Endothelial cell of umbilical vein (primary cell): Measurements from ENCODE around the gene TBCC. TPM values are rescaled to one million over a fixed set of nuclear protein-coding genes. Genes with fewer than 3 reads are reported as not detected.

Source experiments
- BruUV-seq: library from RNA; stranded (reverse); fragments of 400-500 nt; replicated peaks from 2 replicates; lab custom pipeline; 2021; lab: Mats Ljungman, UMichigan
- CTCF ChIA-PET: fragments of 300-600, 350-600 bp; sonication (Branson Sonifier 250); formaldehyde crosslinking; loops from one replicate; lab custom pipeline; 2021; ENCODE audit warnings: antibody characterized with exemption, inconsistent platforms; lab: Charles Lee
- POLR2A ChIA-PET: fragments of 300-600, 350-600 bp; sonication (Branson Sonifier 250); formaldehyde crosslinking; loops from one replicate; lab custom pipeline; 2021; ENCODE audit warnings: antibody characterized with exemption, inconsistent platforms; lab: Charles Lee
- DNase-seq: peaks from one replicate; pipeline ENCODE4 v3.0.0-alpha.2; 2011; ENCODE audit warnings: low read depth, low spot score
- FAIRE-seq: peaks from 2 replicates; lab custom pipeline; 2011; peaks lifted over from hg19 to GRCh38; lab: Jason Lieb, UNC
- H2AFZ ChIP-seq: 2 replicates; pipeline ENCODE4 v1.6.0; 2012; ENCODE audit warnings: low read depth, low read length, control low read depth, inconsistent platforms
- H3K27ac ChIP-seq: 2 replicates; pipeline ENCODE4 v1.5.1; 2011; ENCODE audit warnings: low read depth, mild to moderate bottlenecking, control low read depth, low read length, moderate library complexity; ENCODE audit not compliant: insufficient read depth
- H3K27me3 ChIP-seq, 2 experiments: 2 replicates each; pipeline versions ENCODE4 v1.6.0 to v1.6.1; 2011; ENCODE audit warnings: low read length in 2 of 2, mixed read lengths in 1 of 2; ENCODE audit not compliant: control insufficient read depth in 2 of 2, insufficient read depth in 2 of 2
- H3K36me3 ChIP-seq, 2 experiments: 2 replicates in 1 of 2; 3 replicates in 1 of 2; pipeline ENCODE4 v1.5.1; 2011; ENCODE audit warnings: low read length in 2 of 2, mild to moderate bottlenecking in 1 of 2, moderate library complexity in 1 of 2; ENCODE audit not compliant: control insufficient read depth in 2 of 2, insufficient read depth in 2 of 2; ENCODE audit errors: extremely low read depth in 1 of 2
- H3K4me1 ChIP-seq: 3 replicates; pipeline ENCODE4 v1.5.1; 2011; ENCODE audit warnings: mild to moderate bottlenecking, low read length; ENCODE audit not compliant: control insufficient read depth, insufficient read depth; ENCODE audit errors: extremely low read depth
- H3K4me2 ChIP-seq: 2 replicates; pipeline ENCODE4 v1.6.1; 2011; ENCODE audit warnings: low read length, control low read depth, mixed read lengths; ENCODE audit not compliant: insufficient read depth
- H3K4me3 ChIP-seq, 3 experiments: fragments of 200-600 bp in 1 of 3; sonication (generic), shearing (Covaris generic) in 1 of 3; replicated peaks in 1 of 3; 2 replicates each; pipeline ENCODE4 v1.5.1; 2011 to 2016; ENCODE audit warnings: control low read depth in 3 of 3, low read length in 3 of 3, mild to moderate bottlenecking in 2 of 3, inconsistent platforms in 1 of 3, low read depth in 1 of 3, moderate library complexity in 1 of 3; ENCODE audit not compliant: insufficient read depth in 1 of 3
- H3K79me2 ChIP-seq: 2 replicates; pipeline ENCODE4 v1.6.0; 2012; ENCODE audit warnings: low read length, inconsistent platforms; ENCODE audit not compliant: control insufficient read depth, insufficient read depth
- H3K9ac ChIP-seq: replicated peaks from 2 replicates; pipeline ENCODE3; 2011; ENCODE audit warnings: low read length, control low read depth; ENCODE audit not compliant: insufficient read depth; ENCODE audit errors: extremely low read depth
- H3K9me1 ChIP-seq: replicated peaks from 3 replicates; pipeline ENCODE4 v1.6.0; 2011; ENCODE audit warnings: mild to moderate bottlenecking, low read length; ENCODE audit not compliant: control insufficient read depth, insufficient read depth; ENCODE audit errors: extremely low read depth
- H3K9me3 ChIP-seq: replicated peaks from 2 replicates; pipeline ENCODE4 v1.5.1; 2012; ENCODE audit warnings: low read length, inconsistent platforms; ENCODE audit not compliant: control insufficient read depth, insufficient read depth
- H4K20me1 ChIP-seq: replicated peaks from 2 replicates; pipeline ENCODE3; 2011; ENCODE audit warnings: mild to moderate bottlenecking, low read length; ENCODE audit not compliant: control insufficient read depth, insufficient read depth; ENCODE audit errors: extremely low read depth
- EZH2 ChIP-seq: IDR thresholded peaks from 2 replicates; pipeline ENCODE4 v1.6.1; 2012; ENCODE audit warnings: borderline replicate concordance, low read depth, mild to moderate bottlenecking, moderate library complexity, low read length, inconsistent platforms; ENCODE audit not compliant: severe bottlenecking
- FOS ChIP-seq: IDR thresholded peaks from 2 replicates; pipeline ENCODE4 v1.6.1; 2011; ENCODE audit warnings: mild to moderate bottlenecking, low read length, moderate library complexity, borderline replicate concordance; ENCODE audit not compliant: insufficient read depth
- GATA2 ChIP-seq: IDR thresholded peaks from 2 replicates; pipeline ENCODE4 v1.7.0; 2011; ENCODE audit warnings: low read depth, mild to moderate bottlenecking, moderate library complexity, mixed read lengths, low read length; ENCODE audit not compliant: insufficient read length, insufficient read depth
- JUN ChIP-seq: IDR thresholded peaks from 2 replicates; pipeline ENCODE4 v1.6.1; 2011; ENCODE audit warnings: borderline replicate concordance, low read depth; ENCODE audit not compliant: insufficient read length, insufficient read depth
- MYC ChIP-seq: IDR thresholded peaks from one replicate; pipeline ENCODE4 v1.6.1; 2011; ENCODE audit warnings: mild to moderate bottlenecking, low read depth, low read length
- POLR2A ChIP-seq: IDR thresholded peaks from 2 replicates; pipeline ENCODE4 v1.6.1; 2012; ENCODE audit warnings: low read depth, mild to moderate bottlenecking, control low read depth, low read length
- POLR2AphosphoS5 ChIP-seq: IDR thresholded peaks from 2 replicates; pipeline ENCODE4 v1.6.1; 2012; ENCODE audit warnings: low read depth, mild to moderate bottlenecking, control low read depth, low read length, moderate library complexity; ENCODE audit not compliant: insufficient read depth
- dilution Hi-C: fragments of 300-500 bp; cut with MboI; formaldehyde crosslinking; loops from one replicate; pipeline ENCODE4 v1.15.0; 2019; ENCODE audit warnings: low sequenced_read_pairs; ENCODE audit not compliant: extremely low pct_ligation_motif_present
- intact Hi-C: fragments of 100-400 bp; cut with micrococcal nuclease; formaldehyde crosslinking; loops from one replicate; pipeline ENCODE4 v1.10.0; 2022
- polyA plus RNA-seq, 4 experiments: library from polyadenylated mRNA; depleted of rRNA in 3 of 4; stranded (reverse) in 3 of 4; unstranded in 1 of 4; fragments of >200 nt; gene quantifications; 2 replicates each; pipeline versions ENCODE4 v1.2.1 to v1.2.3, GENCODE V29; 2011 to 2012; ENCODE audit warnings: missing spikeins in 1 of 4
- total RNA-seq: library from RNA; stranded (reverse); gene quantifications from 2 replicates; pipeline ENCODE4 v1.2.3, GENCODE V29; 2021
- TF ChIP-seq, protein P1 (sequence below), 2 donors: IDR thresholded peaks; 1 replicate in 1 of 2; 2 replicates in 1 of 2; pipeline ENCODE4 v1.5.1; 2011; ENCODE audit warnings: low read length in 2 of 2, mild to moderate bottlenecking in 2 of 2, moderate library complexity in 2 of 2, control low read depth in 1 of 2, inconsistent platforms in 1 of 2, low read depth in 1 of 2; ENCODE audit not compliant: insufficient read depth in 1 of 2; ENCODE audit errors: extremely low read depth in 1 of 2
- TF ChIP-seq, protein P2 (sequence below): IDR thresholded peaks from 2 replicates; pipeline ENCODE4 v1.6.1; 2011; ENCODE audit not compliant: insufficient read depth, insufficient read length

Gene TBCC
- total and polyA plus RNA-seq, 2 donors (not counting 3 experiments of a cell fraction or from before 2014, with no cell fraction given), result 15.9 to 19.1 TPM

DNA sequence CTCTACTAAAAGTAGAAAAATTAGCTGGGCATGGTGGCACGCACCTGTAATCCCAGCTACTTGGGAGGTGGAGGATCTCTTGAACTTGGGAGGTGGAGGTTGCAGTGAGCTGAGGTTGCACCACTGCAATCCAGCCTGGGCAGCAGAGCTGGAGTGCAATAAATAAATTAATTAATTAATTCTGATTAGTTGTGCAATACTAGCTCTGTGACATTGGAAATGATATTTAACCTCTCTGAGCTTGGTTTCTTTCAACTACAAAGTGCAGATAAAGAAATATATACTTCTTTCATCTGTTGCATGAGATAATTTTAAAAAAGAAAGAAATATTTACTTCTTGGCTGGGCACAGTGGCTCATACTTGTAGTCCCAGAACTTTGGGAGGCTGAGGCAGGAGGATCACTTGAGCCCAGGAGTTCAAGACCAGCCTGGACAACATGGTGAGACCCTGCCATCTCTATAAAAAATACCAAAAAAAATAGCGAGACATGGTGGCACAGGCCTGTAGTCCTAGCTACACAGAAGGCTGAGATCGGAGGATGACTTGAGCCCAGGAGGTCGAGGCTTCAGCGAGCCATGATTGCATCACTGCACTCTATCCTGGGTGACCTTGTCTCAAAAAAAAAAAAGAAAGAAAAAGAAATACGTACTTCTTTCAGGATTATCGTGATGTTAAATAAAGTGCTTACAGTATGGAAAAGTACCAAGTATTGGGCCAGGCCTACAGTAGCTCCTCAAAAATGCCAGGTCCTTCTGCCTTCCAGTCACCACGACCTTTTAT lies 15.6 kb upstream of the TBCC start:
- H3K4me1 ChIP-seq, result peaks cover 6% of the 10 kb centered on the region
- FAIRE-seq (no peak), DNase-seq (no peak)
- no peak overlapping the region for H3K27ac ChIP-seq
- no peaks in the 10 kb centered on the region for H4K20me1 ChIP-seq
- no TSS peak for BruUV-seq
- no peak overlapping the region for H2AFZ ChIP-seq
- TF ChIP-seq, protein P1, sequence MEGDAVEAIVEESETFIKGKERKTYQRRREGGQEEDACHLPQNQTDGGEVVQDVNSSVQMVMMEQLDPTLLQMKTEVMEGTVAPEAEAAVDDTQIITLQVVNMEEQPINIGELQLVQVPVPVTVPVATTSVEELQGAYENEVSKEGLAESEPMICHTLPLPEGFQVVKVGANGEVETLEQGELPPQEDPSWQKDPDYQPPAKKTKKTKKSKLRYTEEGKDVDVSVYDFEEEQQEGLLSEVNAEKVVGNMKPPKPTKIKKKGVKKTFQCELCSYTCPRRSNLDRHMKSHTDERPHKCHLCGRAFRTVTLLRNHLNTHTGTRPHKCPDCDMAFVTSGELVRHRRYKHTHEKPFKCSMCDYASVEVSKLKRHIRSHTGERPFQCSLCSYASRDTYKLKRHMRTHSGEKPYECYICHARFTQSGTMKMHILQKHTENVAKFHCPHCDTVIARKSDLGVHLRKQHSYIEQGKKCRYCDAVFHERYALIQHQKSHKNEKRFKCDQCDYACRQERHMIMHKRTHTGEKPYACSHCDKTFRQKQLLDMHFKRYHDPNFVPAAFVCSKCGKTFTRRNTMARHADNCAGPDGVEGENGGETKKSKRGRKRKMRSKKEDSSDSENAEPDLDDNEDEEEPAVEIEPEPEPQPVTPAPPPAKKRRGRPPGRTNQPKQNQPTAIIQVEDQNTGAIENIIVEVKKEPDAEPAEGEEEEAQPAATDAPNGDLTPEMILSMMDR (IDR thresholded peaks at IDR 0.05; ENCODE audit: extremely low read depth in 1 of 2, insufficient read depth in 1 of 2, low read depth in 1 of 2, low read length in 2 of 2), result no peak
- no peak for TF ChIP-seq GATA2
- no peak for TF ChIP-seq MYC
- TF ChIP-seq FOS, result no peak
- no peak for TF ChIP-seq POLR2AphosphoS5
- TF ChIP-seq POLR2A, result no peak
- TF ChIP-seq EZH2, result no peak
- TF ChIP-seq, protein P2, sequence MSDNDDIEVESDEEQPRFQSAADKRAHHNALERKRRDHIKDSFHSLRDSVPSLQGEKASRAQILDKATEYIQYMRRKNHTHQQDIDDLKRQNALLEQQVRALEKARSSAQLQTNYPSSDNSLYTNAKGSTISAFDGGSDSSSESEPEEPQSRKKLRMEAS, result no peak
- TF ChIP-seq JUN, result no peak
- H3K9ac ChIP-seq, result no peak overlapping the region
- ChIA-PET POLR2A (no interaction called here), CTCF (interaction anchor here (1.2 to 1.7 kb wide), 2 partner anchors 13 to 21 kb away, joined by 3 read pairs; partner anchors contain the start of gene BICRAL)
- H3K9me3 ChIP-seq, result no peaks in the 10 kb centered on the region
- no peak overlapping the region for H3K4me3 ChIP-seq
- intact Hi-C loops, result no loop called here
- H3K4me2 ChIP-seq, result no peak overlapping the region
- no peaks in the 10 kb centered on the region for H3K9me1 ChIP-seq
- no peaks in the 10 kb centered on the region for H3K27me3 ChIP-seq
- dilution Hi-C loops, result no loop called here
- no peaks in the 10 kb centered on the region for H3K79me2 ChIP-seq
- H3K36me3 ChIP-seq, result no peaks in the 10 kb centered on the region
